Fibroblast of the conjunctiva (primary cell): ENCODE results near the gene HOXC12.

Experiments
- DNase-seq: peaks from one replicate; pipeline ENCODE4 v3.0.0-alpha.2; 2010; ENCODE audit warnings: low read depth

HOXC12 gene

DNA sequence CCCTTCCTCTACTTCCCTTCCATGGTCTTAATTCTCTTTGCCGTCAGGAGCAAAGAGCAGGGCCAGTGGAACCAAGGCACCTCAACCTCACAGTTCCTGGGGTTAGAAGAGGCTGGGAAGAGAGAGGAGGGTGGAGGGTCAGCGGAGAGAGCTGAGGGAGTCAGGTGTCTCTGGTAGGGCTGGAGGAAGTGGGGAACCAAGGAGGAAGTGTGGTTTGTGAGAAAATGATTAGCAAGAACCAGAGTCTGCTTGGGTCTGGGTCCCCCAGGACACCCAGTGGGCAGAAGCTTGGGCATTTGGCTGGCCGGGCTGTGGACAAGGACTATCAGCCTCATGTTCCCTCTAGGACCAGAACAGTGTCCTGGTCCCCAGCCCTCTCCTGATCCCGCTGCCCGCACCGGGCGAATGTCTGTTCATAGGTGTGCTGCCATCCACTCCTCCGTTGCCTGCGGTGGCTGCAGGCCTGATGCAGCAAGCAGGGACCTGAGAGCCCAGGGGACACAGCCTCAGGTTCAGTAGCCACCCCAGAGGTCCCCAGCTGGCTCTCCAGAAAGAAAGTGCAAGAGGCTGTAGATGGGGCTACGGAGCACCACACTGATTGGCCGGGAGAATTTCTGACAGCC is 2.3 kb downstream of the HOXC12 start:
- DNase-seq, result no peak

DNA sequence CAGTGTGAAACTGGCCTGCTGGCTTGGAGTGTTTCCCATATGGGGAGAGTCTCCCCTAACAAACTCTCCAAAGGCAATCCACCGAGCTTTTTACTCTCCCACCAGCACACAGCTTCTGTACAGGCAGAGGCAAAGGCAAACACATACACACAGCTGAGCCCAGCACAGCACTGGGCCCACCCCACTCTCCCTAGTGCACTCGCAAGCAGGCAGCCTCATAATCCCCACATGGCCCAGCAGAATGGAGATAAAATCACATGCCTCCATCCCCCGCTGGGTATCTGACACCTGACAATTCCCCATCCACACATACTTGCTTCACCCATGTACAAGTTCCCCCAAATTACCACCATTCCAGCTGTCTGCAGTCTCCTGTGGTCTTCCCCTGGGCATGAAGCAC is 3.4 kb downstream of the HOXC12 start:
- no peak for DNase-seq

DNA sequence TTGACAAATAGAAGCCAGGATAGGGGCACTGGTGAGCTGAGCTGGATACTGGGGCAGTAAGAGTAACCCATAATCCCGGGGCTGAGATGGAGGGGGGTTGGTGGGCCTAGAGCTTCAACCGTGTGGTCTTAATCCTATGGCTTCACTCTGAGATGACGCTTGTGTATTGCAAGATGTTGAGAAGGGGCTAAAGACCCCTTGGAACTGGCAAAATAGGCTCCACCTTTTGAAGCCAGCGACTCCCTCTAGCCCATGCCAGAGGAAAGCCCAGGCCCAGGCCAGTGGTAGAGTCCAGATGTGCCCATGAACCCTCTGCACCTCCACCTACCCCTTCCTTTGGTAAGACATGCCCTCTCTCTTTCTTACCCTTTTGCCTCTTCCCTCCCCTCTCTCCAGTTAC is 4.6 kb downstream of the HOXC12 start:
- no peak for DNase-seq

- DNase-seq, result no peak
Observed at GRCh38 chr12:53960187-53961024, 5.7 kb downstream of the HOXC12 start.

DNA sequence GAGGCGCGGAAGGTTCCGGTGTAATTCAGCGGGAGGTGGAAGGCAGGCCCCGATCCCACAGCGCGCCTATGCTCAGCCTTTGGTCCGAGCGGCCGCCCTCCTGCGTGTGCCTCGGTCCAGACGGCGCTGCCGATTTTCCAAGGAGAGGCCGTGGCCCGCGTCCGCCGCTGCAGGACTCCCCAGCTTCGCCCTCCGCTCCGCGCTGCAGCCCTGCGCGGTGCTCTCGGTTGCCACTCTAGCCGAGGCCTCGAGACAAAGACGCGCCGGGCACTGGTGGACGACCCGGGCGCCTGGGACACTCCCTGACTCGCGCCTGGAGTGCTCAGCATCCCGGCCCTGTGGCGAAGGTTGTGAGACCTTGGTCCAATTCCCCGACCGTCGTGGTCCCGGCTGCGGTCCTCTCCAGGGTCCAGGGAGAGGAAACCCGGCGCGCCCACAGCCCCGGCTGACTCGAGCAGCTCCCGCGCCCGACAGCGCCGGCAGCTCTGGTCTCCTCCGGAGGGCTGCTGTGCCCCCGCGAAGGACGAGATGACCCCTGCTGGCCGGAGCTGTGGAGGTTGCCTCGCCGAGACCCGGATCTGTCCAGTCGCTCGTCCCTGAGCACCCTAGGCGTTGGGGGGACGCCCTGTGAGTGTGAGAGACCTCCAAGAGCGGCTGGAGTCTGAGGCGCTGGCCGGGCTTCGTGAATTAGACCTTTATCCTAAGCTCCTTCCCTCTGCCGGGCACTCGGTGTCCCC is 6.5 kb downstream of the HOXC12 start:
- no peak for DNase-seq

GRCh38 chr12:53963005-53963404 is 8.3 kb downstream of the HOXC12 start:
- DNase-seq, result no peak

DNA sequence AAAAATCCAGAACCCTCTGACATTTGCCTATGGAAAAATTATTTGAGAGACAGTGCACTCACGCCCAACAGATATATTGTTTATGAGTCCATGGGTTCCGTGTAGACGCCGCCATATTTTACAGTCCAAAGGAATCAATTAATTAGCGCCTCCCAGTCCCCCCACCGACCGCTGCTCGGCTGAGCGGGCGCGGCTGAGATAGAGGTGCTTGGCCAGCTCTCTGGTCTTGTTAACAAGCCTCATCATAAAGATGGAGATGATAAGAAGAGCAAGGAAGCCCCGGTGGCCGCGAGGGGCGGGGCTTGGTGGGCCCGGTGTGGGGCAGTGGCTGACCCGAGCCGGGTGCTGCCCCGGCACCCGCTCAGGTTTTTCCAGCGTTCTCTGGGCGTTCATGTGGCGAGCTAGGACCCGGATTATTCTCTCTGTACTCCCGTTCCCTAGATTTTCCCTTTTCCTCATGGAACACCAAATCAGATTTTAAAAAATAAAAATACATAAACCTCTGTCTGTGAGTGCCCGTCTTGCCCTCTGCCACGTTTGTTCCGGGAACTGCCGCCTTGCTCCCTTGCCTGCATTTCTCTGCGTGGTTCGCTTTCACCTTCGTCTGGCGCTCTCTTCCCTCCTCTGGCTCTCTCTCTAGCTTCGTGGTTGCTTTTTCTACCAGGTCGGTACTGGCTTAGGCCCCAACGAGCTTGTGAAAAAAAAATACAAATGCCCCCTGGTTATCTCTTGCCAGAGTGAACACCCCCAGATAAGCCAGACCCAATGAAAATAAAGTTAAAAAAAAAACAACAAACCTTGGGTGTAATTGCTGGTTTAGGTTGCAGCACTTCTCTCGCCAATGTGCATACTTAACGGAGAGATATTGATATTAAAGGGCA is 9.0 kb downstream of the HOXC12 start:
- no peak for DNase-seq

- DNase-seq, result no peak
Observed at GRCh38 chr12:53964315-53964713, 9.6 kb downstream of the HOXC12 start.

DNA sequence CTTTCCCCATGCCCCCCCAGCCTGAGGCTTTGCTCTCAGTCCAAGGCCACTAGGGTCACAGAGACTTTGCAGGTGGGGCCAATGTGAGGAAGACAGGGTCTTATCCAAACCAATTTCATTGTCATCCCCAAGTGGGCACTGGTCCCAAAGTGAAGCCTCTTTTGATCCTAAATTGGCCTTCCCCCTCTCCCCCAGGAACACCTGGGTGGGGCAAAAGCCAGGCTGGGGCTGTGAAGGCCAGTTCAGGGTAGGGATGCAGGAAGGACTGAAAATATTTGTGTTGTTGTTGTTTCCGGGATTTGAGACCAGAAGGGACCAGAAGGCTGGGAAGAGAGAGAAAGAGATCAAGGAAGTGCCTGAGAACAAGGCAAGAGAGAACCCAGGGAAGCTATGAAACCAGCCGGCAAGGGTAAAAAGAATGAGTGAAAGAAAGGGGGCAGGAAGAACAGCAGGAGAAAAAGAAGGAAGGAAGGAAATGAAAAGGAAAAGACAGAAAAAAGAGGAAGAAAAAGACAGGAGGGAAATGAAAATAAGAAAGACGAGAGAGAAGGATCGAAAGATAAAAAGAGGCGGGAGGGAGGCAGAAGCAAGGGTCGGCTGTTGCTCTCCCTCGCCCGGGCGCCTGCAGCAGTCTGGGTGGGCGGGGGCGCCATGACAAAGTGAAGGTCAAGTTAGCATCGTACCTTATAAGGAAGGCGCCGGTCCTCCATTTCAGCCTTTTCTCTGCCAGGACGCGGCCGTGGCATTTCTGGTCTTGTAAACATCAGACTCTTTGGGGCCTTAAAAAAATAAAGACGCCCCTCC is 10.8 kb downstream of the HOXC12 start:
- no peak for DNase-seq

DNA sequence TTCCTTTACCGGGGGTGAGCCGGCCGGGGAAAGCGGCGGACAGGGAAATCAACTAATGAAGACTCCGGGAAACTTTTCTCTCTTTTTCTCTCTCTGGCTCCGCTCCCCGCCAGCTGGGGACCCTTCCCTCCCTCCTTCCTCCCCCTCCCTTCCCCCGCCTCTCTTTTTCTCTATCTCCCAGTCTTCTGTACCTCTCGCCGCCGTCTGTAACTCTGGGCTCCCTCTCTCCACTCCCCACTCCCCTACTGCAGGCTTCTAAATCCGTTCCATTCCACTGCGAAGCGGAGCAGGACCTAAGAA is 11.3 kb downstream of the HOXC12 start:
- no peak for DNase-seq

DNA sequence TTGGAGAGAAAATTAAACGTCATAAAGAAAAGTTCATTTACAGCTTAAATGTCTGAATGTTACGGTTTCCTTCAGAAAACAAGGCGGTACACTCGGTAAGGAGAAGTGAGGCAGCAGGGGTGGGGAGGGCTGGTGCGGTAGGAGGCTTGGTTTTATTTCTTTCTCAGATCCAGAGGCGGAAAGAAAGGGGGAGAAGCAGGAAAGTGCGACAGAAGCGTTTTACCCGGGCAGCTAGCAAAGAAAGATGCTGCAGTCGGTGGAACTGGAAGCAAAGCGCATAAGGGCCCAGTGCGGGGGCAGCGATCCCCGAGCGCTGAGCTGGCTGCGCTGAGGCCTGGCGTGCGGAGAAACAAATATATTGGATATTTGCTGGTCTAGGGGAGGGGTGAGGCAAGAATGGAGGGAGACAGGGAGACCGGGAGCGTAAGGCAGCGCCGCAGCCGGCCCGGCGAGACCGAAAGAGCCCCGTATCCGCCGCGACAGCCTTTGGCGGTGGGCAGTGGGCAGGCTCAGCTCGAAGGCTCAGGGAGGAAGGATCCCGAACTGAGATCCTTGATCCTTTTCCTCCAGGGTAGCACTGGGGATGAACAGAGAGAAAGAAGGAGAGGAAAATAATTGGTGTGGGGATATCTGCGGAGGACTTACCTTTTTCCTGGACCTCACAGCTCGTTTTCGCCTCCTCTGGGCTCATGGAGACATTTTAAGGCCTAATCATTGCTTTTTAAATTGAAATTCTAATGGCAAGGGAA is 11.9 kb downstream of the HOXC12 start:
- DNase-seq, result no peak

GRCh38 chr12:53967421-53967925 is 12.8 kb downstream of the HOXC12 start:
- DNase-seq, result no peak

DNA sequence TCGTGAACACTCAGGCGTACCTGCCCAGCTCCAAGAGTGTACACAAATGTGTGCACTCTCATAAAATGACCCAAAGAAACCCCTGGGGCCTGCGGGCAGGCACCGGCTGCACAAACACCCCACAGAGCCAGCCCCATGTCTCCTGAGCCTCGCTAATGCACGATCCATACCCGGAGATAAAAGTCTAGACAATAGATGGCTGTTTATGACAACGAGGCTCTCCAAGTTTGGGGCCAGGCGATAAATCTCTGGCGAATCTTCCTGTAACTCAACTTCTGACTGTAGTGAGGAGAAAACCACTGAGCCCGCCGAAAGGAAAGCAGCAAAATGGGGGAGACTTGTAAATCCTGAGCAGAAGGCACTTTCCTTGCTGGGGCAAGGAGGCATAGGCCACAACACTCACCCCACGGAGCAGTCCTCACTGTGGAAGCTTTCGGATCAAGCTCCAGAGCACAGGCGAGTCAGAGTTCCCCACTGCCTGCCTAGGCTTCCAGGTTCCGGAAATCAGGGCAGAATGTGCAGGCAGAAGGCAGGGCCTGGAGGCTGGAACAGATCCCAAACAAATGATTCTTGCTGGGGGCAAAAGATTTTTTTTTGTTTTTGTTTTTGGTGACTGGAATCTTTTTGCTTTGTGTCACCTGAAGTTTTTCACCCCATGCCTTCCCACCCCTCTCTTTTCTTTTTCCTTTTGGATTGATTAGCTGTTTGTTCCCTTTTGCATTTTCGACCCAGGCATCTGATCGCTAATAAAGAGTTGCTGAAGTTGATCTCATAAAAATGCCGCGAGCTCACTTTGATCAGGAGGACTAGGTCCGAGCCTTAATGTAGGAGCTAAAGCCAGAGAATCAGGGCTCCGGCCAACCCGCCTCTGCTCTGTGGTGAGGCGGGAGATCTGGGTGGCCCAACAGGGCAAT is 13.8 kb downstream of the HOXC12 start:
- DNase-seq, result no peak

DNA sequence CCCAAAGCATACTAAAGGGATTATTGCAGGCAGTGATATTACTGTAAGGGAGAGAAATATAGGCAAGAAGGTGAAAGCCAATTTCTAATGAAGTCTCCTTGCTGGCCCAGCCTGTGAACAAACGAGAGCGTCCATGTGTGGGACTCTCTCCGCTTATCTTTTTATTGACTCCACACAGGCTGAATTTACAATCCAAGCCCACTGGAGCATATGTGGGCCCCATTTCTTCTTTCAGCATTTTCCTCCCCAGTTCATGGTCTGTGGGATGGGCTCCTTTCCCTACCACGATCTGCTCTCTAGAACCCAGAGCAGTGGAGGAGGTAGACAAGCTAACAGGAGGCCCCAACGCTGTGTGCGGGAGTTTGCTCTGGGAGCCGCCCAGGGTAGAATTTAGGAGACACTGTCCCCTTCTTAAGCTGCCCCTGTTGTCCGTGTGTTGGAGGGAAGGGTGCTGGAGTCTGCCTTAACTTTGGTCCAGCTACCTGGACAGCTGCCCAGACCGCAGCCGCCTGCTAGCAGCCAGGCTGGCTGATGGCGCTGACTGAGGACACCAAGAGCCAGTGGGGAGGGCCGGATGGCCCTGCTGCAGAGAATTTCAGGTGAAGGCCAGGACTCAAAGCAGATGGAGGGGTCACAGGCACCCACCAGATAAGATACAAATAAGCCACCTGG is 15.0 kb downstream of the HOXC12 start:
- DNase-seq, result no peak

- DNase-seq, result no peak
Observed at GRCh38 chr12:53970451-53970850, 15.7 kb downstream of the HOXC12 start.

DNA sequence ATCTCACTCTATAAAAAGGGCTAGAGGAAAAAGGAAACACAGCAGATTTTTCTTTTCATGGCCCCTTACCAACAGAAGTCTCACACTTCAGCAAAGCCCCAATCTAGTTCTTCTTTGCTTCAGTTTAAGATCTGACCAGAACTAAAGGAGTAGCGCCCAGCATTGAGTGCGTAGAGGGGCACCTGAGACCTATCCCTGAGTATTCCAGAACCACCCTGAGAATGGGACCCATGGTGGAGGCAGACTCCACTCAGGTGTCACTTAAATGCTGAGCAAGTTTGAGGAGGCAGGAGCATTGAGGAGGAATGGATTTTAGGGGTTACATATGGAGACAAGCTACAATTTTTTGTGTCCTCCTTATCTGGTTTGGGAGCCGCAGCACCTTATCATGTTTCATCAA is 16.4 kb downstream of the HOXC12 start:
- DNase-seq, result no peak

- no peak for DNase-seq
Observed at GRCh38 chr12:53971686-53972085, 17.0 kb downstream of the HOXC12 start.

DNA sequence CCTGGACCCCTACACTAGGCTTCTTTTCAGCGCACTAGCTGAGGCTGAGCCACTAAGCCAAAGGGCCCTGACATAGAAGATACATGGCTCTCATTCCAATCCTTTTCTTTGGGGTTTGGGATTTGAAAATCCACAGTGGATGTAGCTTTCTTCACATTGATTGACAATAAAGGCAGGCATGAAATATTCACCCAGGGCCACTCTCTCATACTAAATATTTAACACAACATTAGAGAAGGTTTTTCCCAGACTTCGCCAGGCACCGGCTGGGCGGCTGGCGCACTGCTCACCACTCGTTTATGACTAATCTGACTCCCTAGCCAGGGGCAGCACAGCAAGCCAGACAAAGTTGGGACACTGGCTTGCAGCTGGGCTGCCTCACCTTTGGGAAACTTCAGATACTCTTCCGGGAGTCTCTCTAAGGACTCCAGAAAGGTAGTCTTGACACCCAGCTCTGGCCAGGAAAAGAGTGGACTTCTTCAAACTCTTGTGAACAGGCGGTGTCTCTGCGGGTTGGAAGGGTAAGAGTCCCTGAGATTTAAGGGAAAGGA is 17.5 kb downstream of the HOXC12 start:
- DNase-seq, result no peak
